ENCODE data around the gene FRAS1. TPM values are rescaled to one million over a fixed set of nuclear protein-coding genes. Genes with fewer than 3 reads are reported as not detected.

Gene FRAS1
- polyA plus RNA-seq, 1 donor from 2014 or later, result 2.8 TPM

DNA sequence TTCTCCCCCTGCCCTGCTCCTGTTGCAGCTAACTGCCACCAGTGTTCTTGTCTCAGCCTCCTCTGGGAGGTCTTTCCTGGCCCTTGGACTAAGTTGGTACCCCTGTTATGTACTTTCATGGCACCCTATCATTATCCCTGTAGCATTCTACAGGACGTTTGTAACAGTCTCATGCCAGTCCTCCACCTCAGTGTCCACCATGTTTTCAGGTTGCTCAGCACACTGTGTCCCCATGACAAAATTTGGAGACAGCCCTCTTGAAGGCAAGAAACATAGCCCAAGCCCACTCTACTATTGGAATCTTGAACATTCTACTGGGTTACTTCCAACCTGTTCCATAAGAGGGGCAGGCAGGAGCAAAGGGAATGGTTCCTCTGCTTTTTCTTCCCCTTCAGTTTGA, 300.0 kb downstream of the FRAS1 start:
- Histone ChIP-seq H2AFZ (ENCODE audit: low read depth, low read length) (no peak overlapping the region), H3K27me3 (ENCODE audit: insufficient read depth, low read depth, low read length) (no peaks in the 10 kb centered on the region), H3K9me2 (ENCODE audit: insufficient read depth, low read length) (no peaks in the 10 kb centered on the region), H3K4me2 (ENCODE audit: low read length) (no peak overlapping the region), H3K27ac (ENCODE audit: low read length) (no peak overlapping the region), H4K20me1 (ENCODE audit: insufficient read depth) (no peaks in the 10 kb centered on the region), H3K9ac (ENCODE audit: low read length) (no peak overlapping the region), H3K36me3 (ENCODE audit: insufficient read depth, low read length) (no peaks in the 10 kb centered on the region), H3K9me3 (ENCODE audit: low read length) (no peaks in the 10 kb centered on the region), H3K79me2 (replicated peaks; ENCODE audit: insufficient read depth, low read length) (no peaks in the 10 kb centered on the region), H3K4me3 (ENCODE audit: low read length) (no peak overlapping the region), H3F3A (ENCODE audit: insufficient read depth, low read length, poor library complexity, severe bottlenecking) (no peaks in the 10 kb centered on the region)
- TF ChIP-seq RAD21 (conservative IDR thresholded peaks at IDR 0.05), result no peak
- TF ChIP-seq, protein P1, sequence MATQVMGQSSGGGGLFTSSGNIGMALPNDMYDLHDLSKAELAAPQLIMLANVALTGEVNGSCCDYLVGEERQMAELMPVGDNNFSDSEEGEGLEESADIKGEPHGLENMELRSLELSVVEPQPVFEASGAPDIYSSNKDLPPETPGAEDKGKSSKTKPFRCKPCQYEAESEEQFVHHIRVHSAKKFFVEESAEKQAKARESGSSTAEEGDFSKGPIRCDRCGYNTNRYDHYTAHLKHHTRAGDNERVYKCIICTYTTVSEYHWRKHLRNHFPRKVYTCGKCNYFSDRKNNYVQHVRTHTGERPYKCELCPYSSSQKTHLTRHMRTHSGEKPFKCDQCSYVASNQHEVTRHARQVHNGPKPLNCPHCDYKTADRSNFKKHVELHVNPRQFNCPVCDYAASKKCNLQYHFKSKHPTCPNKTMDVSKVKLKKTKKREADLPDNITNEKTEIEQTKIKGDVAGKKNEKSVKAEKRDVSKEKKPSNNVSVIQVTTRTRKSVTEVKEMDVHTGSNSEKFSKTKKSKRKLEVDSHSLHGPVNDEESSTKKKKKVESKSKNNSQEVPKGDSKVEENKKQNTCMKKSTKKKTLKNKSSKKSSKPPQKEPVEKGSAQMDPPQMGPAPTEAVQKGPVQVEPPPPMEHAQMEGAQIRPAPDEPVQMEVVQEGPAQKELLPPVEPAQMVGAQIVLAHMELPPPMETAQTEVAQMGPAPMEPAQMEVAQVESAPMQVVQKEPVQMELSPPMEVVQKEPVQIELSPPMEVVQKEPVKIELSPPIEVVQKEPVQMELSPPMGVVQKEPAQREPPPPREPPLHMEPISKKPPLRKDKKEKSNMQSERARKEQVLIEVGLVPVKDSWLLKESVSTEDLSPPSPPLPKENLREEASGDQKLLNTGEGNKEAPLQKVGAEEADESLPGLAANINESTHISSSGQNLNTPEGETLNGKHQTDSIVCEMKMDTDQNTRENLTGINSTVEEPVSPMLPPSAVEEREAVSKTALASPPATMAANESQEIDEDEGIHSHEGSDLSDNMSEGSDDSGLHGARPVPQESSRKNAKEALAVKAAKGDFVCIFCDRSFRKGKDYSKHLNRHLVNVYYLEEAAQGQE (IDR thresholded peaks at IDR 0.05; ENCODE audit: borderline replicate concordance), result no peak

DNA sequence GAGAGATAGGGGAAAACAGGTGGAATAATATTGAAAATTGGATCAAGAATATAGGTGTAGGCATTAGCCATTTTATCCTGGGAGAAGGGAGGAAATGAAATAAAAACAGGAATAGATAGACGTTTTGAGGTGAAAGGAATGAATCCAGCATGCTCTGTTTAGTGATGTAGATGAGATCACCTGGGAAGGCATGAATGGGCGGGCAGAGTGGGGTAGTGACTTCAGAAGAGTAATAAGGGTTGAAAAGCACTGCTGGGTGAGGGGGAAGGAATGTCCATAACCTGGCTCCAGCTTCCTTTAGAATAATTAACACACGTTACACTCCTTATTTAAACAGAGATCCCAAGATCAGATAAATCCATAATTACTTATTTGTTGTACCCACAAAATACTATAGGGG, 303.3 kb downstream of the FRAS1 start:
- Histone ChIP-seq H3K27ac (ENCODE audit: low read length) (no peak overlapping the region), H3F3A (ENCODE audit: insufficient read depth, low read length, poor library complexity, severe bottlenecking) (no peaks in the 10 kb centered on the region), H4K20me1 (ENCODE audit: insufficient read depth) (no peaks in the 10 kb centered on the region), H3K4me2 (ENCODE audit: low read length) (no peak overlapping the region), H3K9ac (ENCODE audit: low read length) (no peak overlapping the region), H3K4me3 (ENCODE audit: low read length) (no peak overlapping the region), H3K36me3 (ENCODE audit: insufficient read depth, low read length) (no peaks in the 10 kb centered on the region), H3K9me3 (ENCODE audit: low read length) (no peaks in the 10 kb centered on the region), H3K9me2 (ENCODE audit: insufficient read depth, low read length) (no peaks in the 10 kb centered on the region), H3K79me2 (replicated peaks; ENCODE audit: insufficient read depth, low read length) (no peaks in the 10 kb centered on the region), H3K27me3 (ENCODE audit: insufficient read depth, low read depth, low read length) (no peaks in the 10 kb centered on the region), H2AFZ (ENCODE audit: low read depth, low read length) (no peak overlapping the region)
- TF ChIP-seq MXI1 (conservative IDR thresholded peaks at IDR 0.05; ENCODE audit: poor library complexity, severe bottlenecking), result no peak
- no peak for TF ChIP-seq EP300 (conservative IDR thresholded peaks at IDR 0.05; ENCODE audit: poor library complexity, severe bottlenecking)
- TF ChIP-seq TAF1 (IDR thresholded peaks at IDR 0.05; ENCODE audit: low read depth), result no peak
- no peak for TF ChIP-seq SMC3 (conservative IDR thresholded peaks at IDR 0.05; ENCODE audit: poor library complexity)
- no peak for TF ChIP-seq POLR2AphosphoS5 (IDR thresholded peaks at IDR 0.05)
- TF ChIP-seq, protein P2, sequence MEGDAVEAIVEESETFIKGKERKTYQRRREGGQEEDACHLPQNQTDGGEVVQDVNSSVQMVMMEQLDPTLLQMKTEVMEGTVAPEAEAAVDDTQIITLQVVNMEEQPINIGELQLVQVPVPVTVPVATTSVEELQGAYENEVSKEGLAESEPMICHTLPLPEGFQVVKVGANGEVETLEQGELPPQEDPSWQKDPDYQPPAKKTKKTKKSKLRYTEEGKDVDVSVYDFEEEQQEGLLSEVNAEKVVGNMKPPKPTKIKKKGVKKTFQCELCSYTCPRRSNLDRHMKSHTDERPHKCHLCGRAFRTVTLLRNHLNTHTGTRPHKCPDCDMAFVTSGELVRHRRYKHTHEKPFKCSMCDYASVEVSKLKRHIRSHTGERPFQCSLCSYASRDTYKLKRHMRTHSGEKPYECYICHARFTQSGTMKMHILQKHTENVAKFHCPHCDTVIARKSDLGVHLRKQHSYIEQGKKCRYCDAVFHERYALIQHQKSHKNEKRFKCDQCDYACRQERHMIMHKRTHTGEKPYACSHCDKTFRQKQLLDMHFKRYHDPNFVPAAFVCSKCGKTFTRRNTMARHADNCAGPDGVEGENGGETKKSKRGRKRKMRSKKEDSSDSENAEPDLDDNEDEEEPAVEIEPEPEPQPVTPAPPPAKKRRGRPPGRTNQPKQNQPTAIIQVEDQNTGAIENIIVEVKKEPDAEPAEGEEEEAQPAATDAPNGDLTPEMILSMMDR (IDR thresholded peaks at IDR 0.05; ENCODE audit: poor library complexity, severe bottlenecking), result no peak
- TF ChIP-seq EZH2 (IDR thresholded peaks at IDR 0.05; ENCODE audit: borderline replicate concordance, insufficient read depth, low read length, poor library complexity, severe bottlenecking), result no peak

DNA sequence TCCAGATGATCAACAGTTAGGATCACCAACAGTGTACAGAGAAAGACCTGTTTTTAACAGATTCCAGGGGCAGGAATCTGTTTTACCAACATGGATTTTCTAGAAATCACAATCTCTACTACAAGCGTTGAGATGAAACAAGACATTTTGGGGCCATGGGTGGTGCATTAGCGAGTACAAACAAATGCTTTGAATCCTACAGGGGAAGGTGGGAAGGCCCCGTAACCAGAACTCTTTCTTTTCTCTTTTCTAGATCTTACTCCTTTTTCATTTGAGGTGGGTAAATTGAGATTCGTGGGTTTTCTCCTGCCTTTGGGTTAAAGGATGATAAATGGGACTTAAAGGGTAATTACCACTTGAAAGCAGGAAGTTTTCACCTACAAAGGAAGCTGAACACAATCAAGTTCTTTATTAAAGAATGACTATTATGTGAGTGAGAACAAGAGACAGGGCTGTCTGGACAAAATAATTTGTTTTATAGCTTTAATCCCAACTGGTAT, 304.5 kb downstream of the FRAS1 start:
- Histone ChIP-seq H3K9me3 (ENCODE audit: low read length) (no peaks in the 10 kb centered on the region), H2AFZ (ENCODE audit: low read depth, low read length) (no peak overlapping the region), H3K27ac (ENCODE audit: low read length) (no peak overlapping the region), H3K4me3 (ENCODE audit: low read length) (no peak overlapping the region), H3K9ac (ENCODE audit: low read length) (no peak overlapping the region), H3K9me2 (ENCODE audit: insufficient read depth, low read length) (no peaks in the 10 kb centered on the region), H3K4me2 (ENCODE audit: low read length) (no peak overlapping the region), H3K36me3 (ENCODE audit: insufficient read depth, low read length) (no peaks in the 10 kb centered on the region), H3F3A (ENCODE audit: insufficient read depth, low read length, poor library complexity, severe bottlenecking) (no peaks in the 10 kb centered on the region), H4K20me1 (ENCODE audit: insufficient read depth) (no peaks in the 10 kb centered on the region), H3K27me3 (ENCODE audit: insufficient read depth, low read depth, low read length) (no peaks in the 10 kb centered on the region), H3K79me2 (replicated peaks; ENCODE audit: insufficient read depth, low read length) (no peaks in the 10 kb centered on the region)
- TF ChIP-seq, protein P1 (IDR thresholded peaks at IDR 0.05; ENCODE audit: borderline replicate concordance), result no peak
- TF ChIP-seq TAF1 (IDR thresholded peaks at IDR 0.05; ENCODE audit: low read depth) (no peak), EP300 (conservative IDR thresholded peaks at IDR 0.05; ENCODE audit: poor library complexity, severe bottlenecking) (no peak), SMC3 (conservative IDR thresholded peaks at IDR 0.05; ENCODE audit: poor library complexity) (no peak), POLR2AphosphoS5 (IDR thresholded peaks at IDR 0.05) (no peak), MXI1 (conservative IDR thresholded peaks at IDR 0.05; ENCODE audit: poor library complexity, severe bottlenecking) (no peak), EZH2 (IDR thresholded peaks at IDR 0.05; ENCODE audit: borderline replicate concordance, insufficient read depth, low read length, poor library complexity, severe bottlenecking) (no peak), RAD21 (conservative IDR thresholded peaks at IDR 0.05) (no peak)
- TF ChIP-seq, protein P2 (IDR thresholded peaks at IDR 0.05; ENCODE audit: poor library complexity, severe bottlenecking), result no peak

Data from neural cell (in vitro differentiated cells).